GM12892 (cell line): ENCODE data around the gene TMBIM4.
"Not testable (repeated sequence)": the region's sequence is repeated elsewhere in the genome, so short reads cannot be mapped to it uniquely, and the experiment has no call there.

ENCODE experiments used
- DNase-seq: peaks from one replicate; pipeline ENCODE4 v3.0.0; 2011; ENCODE audit not compliant: insufficient read length
- FAIRE-seq: peaks from 2 replicates; lab custom pipeline; 2011; peaks lifted over from hg19 to GRCh38; lab: Jason Lieb, UNC
- POLR2A ChIP-seq: IDR thresholded peaks from 2 replicates; pipeline ENCODE4 v1.6.1; 2011; ENCODE audit warnings: low read depth, low read length, control low read depth
- POLR2AphosphoS5 ChIP-seq: IDR thresholded peaks from 2 replicates; pipeline ENCODE4 v1.6.1; 2011; ENCODE audit warnings: low read depth, low read length, control low read depth
- TAF1 ChIP-seq: IDR thresholded peaks from 2 replicates; pipeline ENCODE4 v1.6.1; 2011; ENCODE audit warnings: low read depth, mild to moderate bottlenecking, control low read depth, low read length, borderline replicate concordance

Gene TMBIM4

DNA sequence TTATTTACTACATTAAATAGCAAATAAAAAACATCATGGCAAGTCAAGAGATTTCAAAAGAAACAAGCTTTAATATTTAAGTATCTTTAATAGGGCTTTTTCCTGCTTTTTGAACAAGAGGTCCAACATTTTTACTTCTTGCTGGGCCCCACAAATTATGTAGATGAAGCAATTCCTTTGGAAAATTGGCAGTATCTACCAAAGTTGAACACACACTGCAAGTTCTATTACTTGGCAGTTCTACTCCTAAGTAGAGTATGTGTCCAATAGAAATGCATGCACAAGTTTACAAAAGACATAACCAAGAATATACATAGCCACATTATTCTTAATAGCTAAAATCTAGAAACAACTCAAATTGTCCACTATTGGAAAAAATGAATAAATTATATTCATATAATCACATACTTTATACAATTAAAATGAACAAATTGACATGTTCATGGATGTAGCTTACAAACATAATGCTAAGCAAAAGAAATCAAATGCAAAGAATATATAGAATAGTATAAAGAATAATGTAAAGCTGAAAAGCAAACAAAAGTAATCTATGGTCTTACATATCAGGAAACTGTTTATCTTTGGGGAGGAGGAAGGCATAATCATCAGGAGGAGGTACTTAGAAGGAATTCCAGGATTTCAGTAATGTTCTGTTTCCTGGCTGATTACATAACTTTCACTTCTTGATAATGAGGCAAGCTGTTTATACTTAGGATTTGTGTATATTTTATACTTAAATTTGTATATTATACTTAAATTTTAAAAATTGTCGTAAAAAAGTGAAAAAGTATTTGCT, 6.5 kb upstream of the TMBIM4 start:
- TF ChIP-seq POLR2AphosphoS5, result no peak
- TF ChIP-seq POLR2A, result no peak
- TF ChIP-seq TAF1, result no peak
- no peak for FAIRE-seq
- DNase-seq, result no peak

DNA sequence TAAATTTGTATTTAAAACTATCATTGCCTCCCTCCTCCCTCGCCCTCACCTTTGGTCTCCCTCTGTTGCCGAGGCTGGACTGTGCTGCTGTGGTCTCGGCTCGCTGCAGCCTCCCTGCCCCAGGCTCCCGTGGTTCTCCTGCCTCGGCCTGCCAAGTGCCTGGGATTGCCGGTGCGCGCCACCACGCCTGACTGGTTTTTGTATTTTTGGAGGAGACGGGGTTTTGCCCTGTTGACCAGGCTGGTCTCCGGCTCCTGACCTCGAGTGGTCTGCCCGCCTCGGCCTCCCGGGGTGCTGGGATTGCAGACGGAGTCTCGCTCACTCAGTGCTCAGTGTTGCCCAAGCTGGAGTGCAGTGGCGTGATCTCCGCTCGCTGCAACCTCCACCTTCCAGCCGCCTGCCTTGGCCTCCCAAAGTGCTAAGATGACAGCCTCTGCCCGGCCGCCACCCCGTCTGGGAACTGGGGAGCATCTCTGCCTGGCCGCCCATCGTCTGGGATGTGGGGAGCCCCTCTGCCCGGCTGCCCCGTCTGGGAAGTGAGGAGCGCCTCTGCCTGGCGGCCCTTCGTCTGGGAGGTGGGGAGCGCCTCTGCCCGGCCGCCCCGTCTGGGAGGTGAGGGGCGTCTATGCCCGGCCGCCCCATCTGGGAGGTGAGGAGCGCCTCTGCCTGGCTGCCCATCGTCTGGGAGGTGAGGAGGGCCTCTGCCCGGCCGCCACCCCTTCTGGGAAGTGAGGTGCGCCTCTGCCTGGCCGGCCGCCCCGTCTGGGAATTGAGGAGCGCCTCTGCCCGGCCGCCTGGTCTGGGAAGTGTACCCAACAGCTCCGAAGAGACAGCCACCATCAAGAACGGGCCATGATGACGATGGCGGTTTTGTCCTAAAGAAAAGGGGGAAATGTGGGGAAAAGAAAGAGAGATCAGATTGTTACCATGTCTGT, 4.9 kb upstream of the TMBIM4 start:
- not testable (repeated sequence) for DNase-seq, FAIRE-seq

GRCh38 chr12:66170606-66171005, 810 bp upstream of the TMBIM4 start:
- FAIRE-seq (no peak), DNase-seq (no peak)
- TF ChIP-seq POLR2A (no peak), POLR2AphosphoS5 (no peak), TAF1 (no peak)

DNA sequence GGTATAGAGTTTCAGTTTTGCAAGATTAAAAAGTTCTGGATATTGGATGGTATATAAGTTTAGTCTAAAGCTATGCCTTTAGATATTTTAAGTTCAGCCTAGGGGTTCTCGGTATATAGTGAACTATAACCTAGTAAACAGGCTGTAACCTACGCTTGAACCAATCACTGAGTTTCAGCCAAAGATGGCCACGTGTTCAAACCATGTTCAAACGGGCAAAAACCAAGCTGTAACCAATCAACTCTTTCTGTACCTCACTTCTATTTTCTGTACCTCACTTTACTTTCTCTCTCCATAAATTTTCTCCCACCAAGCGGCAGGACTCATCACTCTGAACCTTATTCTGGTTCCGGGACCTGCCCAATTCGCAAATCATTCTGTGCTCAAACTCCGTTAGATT, 1.4 kb downstream of the TMBIM4 start:
- FAIRE-seq (peak; percentile 21), DNase-seq (no peak)
- TF ChIP-seq POLR2A (no peak), TAF1 (no peak), POLR2AphosphoS5 (no peak)

DNA sequence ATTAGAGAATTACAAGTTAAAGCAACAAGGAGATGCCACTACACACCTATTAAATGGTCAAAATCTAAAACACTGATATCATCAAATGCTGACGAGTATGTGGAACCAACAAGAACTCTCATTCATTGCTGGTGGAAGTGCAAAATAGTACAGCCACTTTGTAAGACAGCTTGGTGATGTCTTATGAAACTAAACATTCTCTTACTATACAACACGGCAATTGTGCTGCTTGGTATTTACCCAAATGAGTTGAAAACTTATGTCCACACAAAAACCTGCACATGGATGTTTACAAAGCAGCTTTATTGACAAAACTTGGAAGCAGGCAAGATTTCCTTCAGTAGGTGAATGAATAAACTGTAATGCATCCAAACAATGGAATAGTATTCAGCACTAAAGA, 3.2 kb downstream of the TMBIM4 start:
- TF ChIP-seq POLR2A (no peak), POLR2AphosphoS5 (no peak), TAF1 (no peak)

DNA sequence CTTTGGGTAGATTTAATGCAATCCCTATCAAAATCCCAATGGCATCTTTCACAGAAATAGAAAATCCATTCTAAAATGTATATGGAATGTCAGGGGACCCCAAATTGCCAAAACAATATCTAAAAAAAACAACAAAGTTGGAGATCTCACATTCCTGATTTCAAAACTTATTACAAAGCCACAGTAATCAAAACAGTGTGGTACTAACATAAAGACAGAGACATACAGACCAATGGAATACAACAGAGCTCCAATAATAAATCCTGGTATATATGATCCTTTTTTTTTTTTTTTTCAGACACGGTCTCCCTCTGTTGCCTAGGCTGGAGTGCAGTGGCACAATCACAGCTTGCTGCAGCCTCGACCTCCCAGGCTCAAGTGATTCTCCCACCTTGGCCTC, 4.7 kb downstream of the TMBIM4 start:
- no peak for FAIRE-seq
- DNase-seq, result no peak
- TF ChIP-seq POLR2AphosphoS5, result no peak
- no peak for TF ChIP-seq POLR2A
- TF ChIP-seq TAF1, result no peak

More for the DNA sequence above, 3.2 kb downstream of the TMBIM4 start:
- FAIRE-seq (no peak), DNase-seq (no peak)

DNA sequence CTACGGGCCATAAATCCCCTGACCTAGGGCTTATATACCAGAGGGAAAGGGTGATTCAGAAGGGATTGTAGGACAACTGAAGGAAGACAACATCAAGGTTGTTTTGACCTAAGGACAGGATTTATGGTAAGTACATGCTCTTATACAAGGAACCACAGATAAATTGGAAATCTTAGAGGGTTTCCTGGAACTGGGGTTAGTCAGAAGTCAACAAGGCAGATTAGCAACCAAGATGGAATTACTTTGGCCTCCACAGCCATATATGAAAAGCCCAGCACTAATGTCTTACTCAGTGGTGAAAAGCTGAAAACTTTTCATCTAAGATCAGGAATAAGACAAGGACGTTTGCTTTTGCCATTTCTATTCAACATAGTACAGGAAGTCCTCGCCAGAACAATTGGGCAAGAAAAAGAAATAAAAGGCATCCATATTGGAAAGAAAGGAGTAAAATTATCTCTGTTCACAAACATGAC, 5.4 kb downstream of the TMBIM4 start:
- no peak for FAIRE-seq
- no peak for DNase-seq
- TF ChIP-seq TAF1, result no peak

GRCh38 chr12:66163289-66163688, 6.5 kb downstream of the TMBIM4 start:
- TF ChIP-seq POLR2A (no peak), TAF1 (no peak), POLR2AphosphoS5 (no peak)
- no peak for DNase-seq
- no peak for FAIRE-seq

GRCh38 chr12:66162701-66163100, 7.1 kb downstream of the TMBIM4 start:
- no peak for FAIRE-seq
- TF ChIP-seq POLR2A (no peak), TAF1 (no peak), POLR2AphosphoS5 (no peak)
- no peak for DNase-seq

DNA sequence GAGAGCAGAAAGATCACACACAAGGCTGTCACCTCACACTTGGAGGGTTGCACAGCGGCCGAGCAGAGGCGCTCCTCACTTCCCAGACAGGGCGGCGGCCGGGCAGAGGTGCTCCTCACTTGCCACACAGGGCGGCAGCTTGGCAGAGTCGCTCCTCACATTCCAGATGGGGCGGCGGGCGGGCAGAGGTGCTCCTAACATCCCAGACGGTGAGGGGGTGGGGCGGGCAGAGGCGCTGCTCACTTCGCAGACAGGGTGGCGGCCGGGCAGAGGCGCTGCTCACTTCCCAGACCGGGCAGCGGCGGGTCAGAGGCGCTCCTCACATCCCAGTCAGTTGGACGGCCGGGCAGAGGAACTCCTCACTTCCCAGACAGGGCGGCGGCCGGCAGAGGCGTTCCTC, 9.1 kb downstream of the TMBIM4 start:
- no peak for FAIRE-seq
- DNase-seq, result no peak
- TF ChIP-seq TAF1 (no peak), POLR2AphosphoS5 (no peak), POLR2A (no peak)

GRCh38 chr12:66159123-66159522, 10.7 kb downstream of the TMBIM4 start:
- DNase-seq, result no peak
- TF ChIP-seq POLR2AphosphoS5, result no peak
- TF ChIP-seq TAF1, result no peak
- no peak for TF ChIP-seq POLR2A
- FAIRE-seq, result no peak

GRCh38 chr12:66156654-66157053, 13.1 kb downstream of the TMBIM4 start:
- FAIRE-seq (no peak), DNase-seq (no peak)
- TF ChIP-seq POLR2AphosphoS5 (no peak), POLR2A (no peak), TAF1 (no peak)

DNA sequence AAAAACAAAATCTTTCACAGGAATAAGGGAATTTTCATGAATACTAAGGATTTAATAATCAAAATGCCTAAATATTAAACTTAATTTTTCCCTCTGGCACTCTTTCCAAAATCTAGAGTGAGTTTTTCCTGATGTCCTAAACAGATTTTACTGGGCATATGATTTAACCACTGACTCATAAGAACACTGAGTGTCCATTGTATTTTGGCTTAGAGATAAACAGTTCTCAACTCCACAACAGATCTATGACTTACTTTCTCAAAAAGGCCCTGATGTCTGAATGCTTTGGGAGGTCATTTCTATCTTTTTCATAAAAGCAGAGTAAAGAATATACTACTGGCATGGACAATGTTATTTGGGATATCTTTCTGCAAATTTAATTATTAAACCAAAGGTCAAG, 15.0 kb downstream of the TMBIM4 start:
- FAIRE-seq (no peak), DNase-seq (no peak)
- TF ChIP-seq POLR2AphosphoS5, result no peak
- TF ChIP-seq TAF1, result no peak
- TF ChIP-seq POLR2A, result no peak
